ENCODE measurements around the gene MOB3B.

MOB3B gene

GRCh38 chr9:27535701-27536118 lies 6.1 kb upstream of the MOB3B start:
- ATAC-seq (ENCODE audit: low read depth): no peak
- H3K36me3 ChIP-seq (ENCODE audit: low read depth): no peaks in the 10 kb centered on the region
- H3K4me1 ChIP-seq (ENCODE audit: insufficient read depth, poor library complexity, severe bottlenecking): peaks cover 31% of the 10 kb centered on the region
- no peak overlapping the region for H3K27ac ChIP-seq (ENCODE audit: poor library complexity, severe bottlenecking)
- no peak for DNase-seq (ENCODE audit: low spot score)
- H3K9me3 ChIP-seq (ENCODE audit: severe bottlenecking): no peaks in the 10 kb centered on the region
- no peak for TF ChIP-seq CTCF (IDR thresholded peaks at IDR 0.05; ENCODE audit: poor library complexity, severe bottlenecking)
- H3K4me3 ChIP-seq (ENCODE audit: severe bottlenecking): no peak overlapping the region
- no peaks in the 10 kb centered on the region for H3K27me3 ChIP-seq (ENCODE audit: insufficient read depth, poor library complexity, severe bottlenecking)

- Histone ChIP-seq H3K27ac (ENCODE audit: poor library complexity, severe bottlenecking) (no peak overlapping the region), H3K4me1 (ENCODE audit: insufficient read depth, poor library complexity, severe bottlenecking) (peaks cover 30% of the 10 kb centered on the region), H3K36me3 (ENCODE audit: low read depth) (no peaks in the 10 kb centered on the region), H3K9me3 (ENCODE audit: severe bottlenecking) (no peaks in the 10 kb centered on the region), H3K4me3 (ENCODE audit: severe bottlenecking) (no peak overlapping the region), H3K27me3 (ENCODE audit: insufficient read depth, poor library complexity, severe bottlenecking) (no peaks in the 10 kb centered on the region)
- ATAC-seq (ENCODE audit: low read depth): no peak
- DNase-seq (ENCODE audit: low spot score): no peak
- TF ChIP-seq CTCF (IDR thresholded peaks at IDR 0.05; ENCODE audit: poor library complexity, severe bottlenecking): no peak
Observed at GRCh38 chr9:27534658-27535209, 5.1 kb upstream of the MOB3B start.

- H3K9me3 ChIP-seq (ENCODE audit: severe bottlenecking): no peaks in the 10 kb centered on the region
- no peak for TF ChIP-seq CTCF (IDR thresholded peaks at IDR 0.05; ENCODE audit: poor library complexity, severe bottlenecking)
- ATAC-seq (ENCODE audit: low read depth): no peak
- H3K4me3 ChIP-seq (ENCODE audit: severe bottlenecking): no peak overlapping the region
- no peak for DNase-seq (ENCODE audit: low spot score)
- H3K27me3 ChIP-seq (ENCODE audit: insufficient read depth, poor library complexity, severe bottlenecking): no peaks in the 10 kb centered on the region
- H3K27ac ChIP-seq (ENCODE audit: poor library complexity, severe bottlenecking): no peak overlapping the region
- peaks cover 24% of the 10 kb centered on the region for H3K4me1 ChIP-seq (ENCODE audit: insufficient read depth, poor library complexity, severe bottlenecking)
- H3K36me3 ChIP-seq (ENCODE audit: low read depth): no peaks in the 10 kb centered on the region
Observed at GRCh38 chr9:27534131-27534530, 4.5 kb upstream of the MOB3B start.

- Histone ChIP-seq H3K27ac (ENCODE audit: poor library complexity, severe bottlenecking) (peak overlapping the region; percentile 28), H3K4me3 (ENCODE audit: severe bottlenecking) (no peak overlapping the region), H3K36me3 (ENCODE audit: low read depth) (no peaks in the 10 kb centered on the region), H3K9me3 (ENCODE audit: severe bottlenecking) (no peaks in the 10 kb centered on the region), H3K4me1 (ENCODE audit: insufficient read depth, poor library complexity, severe bottlenecking) (peaks cover 20% of the 10 kb centered on the region), H3K27me3 (ENCODE audit: insufficient read depth, poor library complexity, severe bottlenecking) (no peaks in the 10 kb centered on the region)
- no peak for TF ChIP-seq CTCF (IDR thresholded peaks at IDR 0.05; ENCODE audit: poor library complexity, severe bottlenecking)
- ATAC-seq (ENCODE audit: low read depth) (no peak), DNase-seq (ENCODE audit: low spot score) (no peak)
Observed at GRCh38 chr9:27533311-27533710, 3.7 kb upstream of the MOB3B start.

GRCh38 chr9:27532046-27532445 lies 2.4 kb upstream of the MOB3B start:
- Histone ChIP-seq H3K27me3 (ENCODE audit: insufficient read depth, poor library complexity, severe bottlenecking) (no peaks in the 10 kb centered on the region), H3K27ac (ENCODE audit: poor library complexity, severe bottlenecking) (peak overlapping the region; percentile 28), H3K4me3 (ENCODE audit: severe bottlenecking) (no peak overlapping the region), H3K9me3 (ENCODE audit: severe bottlenecking) (no peaks in the 10 kb centered on the region), H3K4me1 (ENCODE audit: insufficient read depth, poor library complexity, severe bottlenecking) (peaks cover 27% of the 10 kb centered on the region), H3K36me3 (ENCODE audit: low read depth) (peaks cover 7% of the 10 kb centered on the region)
- no peak for TF ChIP-seq CTCF (IDR thresholded peaks at IDR 0.05; ENCODE audit: poor library complexity, severe bottlenecking)
- DNase-seq (ENCODE audit: low spot score) (no peak), ATAC-seq (ENCODE audit: low read depth) (no peak)
